ENCODE measurements around the gene FAM120B. TPM values are rescaled to one million over a fixed set of nuclear protein-coding genes. Genes with fewer than 3 reads are reported as not detected.

The FAM120B gene
- polyA plus RNA-seq, 1 donor from 2014 or later: 17.9 TPM

- Histone ChIP-seq H3K79me2 (replicated peaks; ENCODE audit: insufficient read depth, low read length) (no peaks in the 10 kb centered on the region), H3K4me3 (ENCODE audit: low read length) (no peak overlapping the region), H3K9me2 (ENCODE audit: insufficient read depth, low read length) (no peaks in the 10 kb centered on the region), H4K20me1 (ENCODE audit: insufficient read depth) (no peaks in the 10 kb centered on the region), H3K4me2 (ENCODE audit: low read length) (no peak overlapping the region), H3K9me3 (ENCODE audit: low read length) (no peaks in the 10 kb centered on the region), H3K27me3 (ENCODE audit: insufficient read depth, low read depth, low read length) (no peaks in the 10 kb centered on the region), H3F3A (ENCODE audit: insufficient read depth, low read length, poor library complexity, severe bottlenecking) (no peaks in the 10 kb centered on the region), H2AFZ (ENCODE audit: low read depth, low read length) (no peak overlapping the region), H3K27ac (ENCODE audit: low read length) (no peak overlapping the region), H3K9ac (ENCODE audit: low read length) (no peak overlapping the region), H3K36me3 (ENCODE audit: insufficient read depth, low read length) (no peaks in the 10 kb centered on the region)
- TF ChIP-seq EP300 (conservative IDR thresholded peaks at IDR 0.05; ENCODE audit: poor library complexity, severe bottlenecking): no peak
- TF ChIP-seq, protein P1, sequence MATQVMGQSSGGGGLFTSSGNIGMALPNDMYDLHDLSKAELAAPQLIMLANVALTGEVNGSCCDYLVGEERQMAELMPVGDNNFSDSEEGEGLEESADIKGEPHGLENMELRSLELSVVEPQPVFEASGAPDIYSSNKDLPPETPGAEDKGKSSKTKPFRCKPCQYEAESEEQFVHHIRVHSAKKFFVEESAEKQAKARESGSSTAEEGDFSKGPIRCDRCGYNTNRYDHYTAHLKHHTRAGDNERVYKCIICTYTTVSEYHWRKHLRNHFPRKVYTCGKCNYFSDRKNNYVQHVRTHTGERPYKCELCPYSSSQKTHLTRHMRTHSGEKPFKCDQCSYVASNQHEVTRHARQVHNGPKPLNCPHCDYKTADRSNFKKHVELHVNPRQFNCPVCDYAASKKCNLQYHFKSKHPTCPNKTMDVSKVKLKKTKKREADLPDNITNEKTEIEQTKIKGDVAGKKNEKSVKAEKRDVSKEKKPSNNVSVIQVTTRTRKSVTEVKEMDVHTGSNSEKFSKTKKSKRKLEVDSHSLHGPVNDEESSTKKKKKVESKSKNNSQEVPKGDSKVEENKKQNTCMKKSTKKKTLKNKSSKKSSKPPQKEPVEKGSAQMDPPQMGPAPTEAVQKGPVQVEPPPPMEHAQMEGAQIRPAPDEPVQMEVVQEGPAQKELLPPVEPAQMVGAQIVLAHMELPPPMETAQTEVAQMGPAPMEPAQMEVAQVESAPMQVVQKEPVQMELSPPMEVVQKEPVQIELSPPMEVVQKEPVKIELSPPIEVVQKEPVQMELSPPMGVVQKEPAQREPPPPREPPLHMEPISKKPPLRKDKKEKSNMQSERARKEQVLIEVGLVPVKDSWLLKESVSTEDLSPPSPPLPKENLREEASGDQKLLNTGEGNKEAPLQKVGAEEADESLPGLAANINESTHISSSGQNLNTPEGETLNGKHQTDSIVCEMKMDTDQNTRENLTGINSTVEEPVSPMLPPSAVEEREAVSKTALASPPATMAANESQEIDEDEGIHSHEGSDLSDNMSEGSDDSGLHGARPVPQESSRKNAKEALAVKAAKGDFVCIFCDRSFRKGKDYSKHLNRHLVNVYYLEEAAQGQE (IDR thresholded peaks at IDR 0.05; ENCODE audit: borderline replicate concordance): no peak
- TF ChIP-seq EZH2 (IDR thresholded peaks at IDR 0.05; ENCODE audit: borderline replicate concordance, insufficient read depth, low read length, poor library complexity, severe bottlenecking): no peak
- TF ChIP-seq TAF1 (IDR thresholded peaks at IDR 0.05; ENCODE audit: low read depth): no peak
Measured at GRCh38 chr6:170262489-170263088, 44.0 kb upstream of the FAM120B start.

GRCh38 chr6:170263410-170263809, 43.1 kb upstream of the FAM120B start:
- H3K36me3 ChIP-seq (ENCODE audit: insufficient read depth, low read length): no peaks in the 10 kb centered on the region
- H3F3A ChIP-seq (ENCODE audit: insufficient read depth, low read length, poor library complexity, severe bottlenecking): no peaks in the 10 kb centered on the region
- no peak overlapping the region for H2AFZ ChIP-seq (ENCODE audit: low read depth, low read length)
- no peak overlapping the region for H3K27ac ChIP-seq (ENCODE audit: low read length)
- no peak overlapping the region for H3K4me2 ChIP-seq (ENCODE audit: low read length)
- no peaks in the 10 kb centered on the region for H4K20me1 ChIP-seq (ENCODE audit: insufficient read depth)
- H3K79me2 ChIP-seq (replicated peaks; ENCODE audit: insufficient read depth, low read length): no peaks in the 10 kb centered on the region
- TF ChIP-seq, protein P1 (IDR thresholded peaks at IDR 0.05; ENCODE audit: borderline replicate concordance): no peak
- TF ChIP-seq EP300 (conservative IDR thresholded peaks at IDR 0.05; ENCODE audit: poor library complexity, severe bottlenecking): no peak
- no peak for TF ChIP-seq MXI1 (conservative IDR thresholded peaks at IDR 0.05; ENCODE audit: poor library complexity, severe bottlenecking)
- no peak for TF ChIP-seq EZH2 (IDR thresholded peaks at IDR 0.05; ENCODE audit: borderline replicate concordance, insufficient read depth, low read length, poor library complexity, severe bottlenecking)
- no peak for TF ChIP-seq SMC3 (conservative IDR thresholded peaks at IDR 0.05; ENCODE audit: poor library complexity)
- H3K9me3 ChIP-seq (ENCODE audit: low read length): no peaks in the 10 kb centered on the region
- no peak overlapping the region for H3K9ac ChIP-seq (ENCODE audit: low read length)
- H3K9me2 ChIP-seq (ENCODE audit: insufficient read depth, low read length): no peaks in the 10 kb centered on the region
- no peak overlapping the region for H3K4me3 ChIP-seq (ENCODE audit: low read length)
- H3K27me3 ChIP-seq (ENCODE audit: insufficient read depth, low read depth, low read length): no peaks in the 10 kb centered on the region
